A673 (cell line): ENCODE data around the gene FLCN. TPM values are rescaled to one million over a fixed set of nuclear protein-coding genes. Genes with fewer than 3 reads are reported as not detected.
A peak's percentile ranks its signal among the peaks of the same experiment; 100 is the strongest.

Experiments used
- BruUV-seq: library from RNA; stranded (reverse); fragments of 400-500 nt; replicated peaks from 2 replicates; lab custom pipeline; 2021; lab: Mats Ljungman, UMichigan
- CTCF ChIA-PET: fragments of 300-600 bp; sonication (Branson Sonifier 250); formaldehyde crosslinking; loops from one replicate; lab custom pipeline; 2022; ENCODE audit warnings: antibody characterized with exemption; lab: Charles Lee
- POLR2A ChIA-PET: fragments of 300-600 bp; sonication (Branson Sonifier 250); formaldehyde crosslinking; loops from one replicate; lab custom pipeline; 2022; ENCODE audit warnings: antibody characterized with exemption; ENCODE audit not compliant: low non-redundant PET; lab: Charles Lee
- DNase-seq: peaks from one replicate; pipeline ENCODE4 v3.0.0-alpha.2; 2015; ENCODE audit warnings: low spot score
- H3K27ac ChIP-seq: fragments of 200-600 bp; sonication (generic); 2 replicates; pipeline ENCODE4 v1.5.1; 2016; ENCODE audit warnings: mixed run types, low read depth, mild to moderate bottlenecking, mixed read lengths, antibody characterized with exemption, low read length; ENCODE audit not compliant: poor library complexity, severe bottlenecking
- H3K27me3 ChIP-seq: fragments of 200-600 bp; sonication (generic); replicated peaks from 2 replicates; pipeline ENCODE4 v1.6.1; 2017; ENCODE audit warnings: mixed run types, low read depth, mild to moderate bottlenecking, mixed read lengths, antibody characterized with exemption, low read length; ENCODE audit not compliant: insufficient read depth, poor library complexity
- H3K36me3 ChIP-seq: fragments of 200-600 bp; sonication (generic); 2 replicates; pipeline ENCODE4 v1.6.1; 2016; ENCODE audit warnings: mixed run types, mild to moderate bottlenecking, mixed read lengths, antibody characterized with exemption, low read length; ENCODE audit not compliant: insufficient read depth, poor library complexity, severe bottlenecking
- H3K4me1 ChIP-seq: fragments of 200-600 bp; sonication (generic); 2 replicates; pipeline ENCODE4 v1.6.1; 2017; ENCODE audit warnings: mixed run types, mild to moderate bottlenecking, mixed read lengths, antibody characterized with exemption, low read length; ENCODE audit not compliant: insufficient read depth, poor library complexity, severe bottlenecking
- H3K4me3 ChIP-seq: fragments of 200-600 bp; sonication (generic); 2 replicates; pipeline ENCODE4 v1.5.1; 2016; ENCODE audit warnings: low read depth, mixed run types, mild to moderate bottlenecking, mixed read lengths, low read length; ENCODE audit not compliant: poor library complexity, severe bottlenecking
- H3K9me3 ChIP-seq: fragments of 200-600 bp; sonication (generic); 2 replicates; pipeline ENCODE4 v1.6.1; 2016; ENCODE audit warnings: mixed run types, low read depth, mild to moderate bottlenecking, mixed read lengths, antibody characterized with exemption, low read length; ENCODE audit not compliant: poor library complexity, severe bottlenecking
- CTCF ChIP-seq: fragments of 300-800, 200-600 bp; sonication (generic); conservative IDR thresholded peaks from 2 replicates; pipeline ENCODE4 v1.5.1; 2017; ENCODE audit warnings: low read depth, mild to moderate bottlenecking, antibody characterized with exemption, low read length, moderate library complexity, mixed read lengths
- EZH2 ChIP-seq: fragments of 200-600 bp; sonication (generic); IDR thresholded peaks from 2 replicates; pipeline ENCODE4 v1.6.1; 2017; ENCODE audit warnings: borderline replicate concordance, low read depth, mild to moderate bottlenecking, mixed read lengths, antibody characterized with exemption, low read length; ENCODE audit not compliant: poor library complexity, severe bottlenecking
- intact Hi-C: fragments of 100-400 bp; cut with micrococcal nuclease; formaldehyde crosslinking; loops from one replicate; pipeline ENCODE4 v1.10.0; 2022; ENCODE audit not compliant: unreplicated experiment
- total RNA-seq: library from RNA; stranded (reverse); gene quantifications from 2 replicates; pipeline ENCODE4 v1.2.3, GENCODE V29; 2021

FLCN gene
- total RNA-seq, 1 experiment from 2014 or later: 60.2 TPM

GRCh38 chr17:17204635-17205231 is 32.2 kb downstream of the FLCN start:
- Histone ChIP-seq H3K4me1 (peaks cover 18% of the 10 kb centered on the region), H3K36me3 (peaks cover 15% of the 10 kb centered on the region), H3K4me3 (peak overlapping the region; percentile 72), H3K27me3 (no peaks in the 10 kb centered on the region), H3K27ac (no peak overlapping the region), H3K9me3 (no peaks in the 10 kb centered on the region)
- intact Hi-C loops: loop anchor here (5.0 kb wide), 1 partner anchor 202 kb away; no protein-coding TSS in a partner anchor
- TF ChIP-seq CTCF (no peak), EZH2 (no peak)
- ChIA-PET CTCF (no interaction called here), POLR2A (no interaction called here)
- no TSS peak for BruUV-seq
- DNase-seq: no peak

- H3K27me3 ChIP-seq: no peaks in the 10 kb centered on the region
- TF ChIP-seq CTCF (no peak), EZH2 (no peak)
- no peak for DNase-seq
- POLR2A ChIA-PET: no interaction called here
- H3K27ac ChIP-seq: no peak overlapping the region
- peaks cover 15% of the 10 kb centered on the region for H3K36me3 ChIP-seq
- BruUV-seq: no TSS peak
- peak overlapping the region; percentile 72 for H3K4me3 ChIP-seq
- H3K4me1 ChIP-seq: peaks cover 18% of the 10 kb centered on the region
- H3K9me3 ChIP-seq: no peaks in the 10 kb centered on the region
- intact Hi-C loops: no loop called here
- CTCF ChIA-PET: no interaction called here
Measured at GRCh38 chr17:17204041-17204591, 32.9 kb downstream of the FLCN start.

- H3K27ac ChIP-seq: no peak overlapping the region
- TF ChIP-seq EZH2: no peak
- TF ChIP-seq CTCF: no peak
- DNase-seq: no peak
- peaks cover 18% of the 10 kb centered on the region for H3K4me1 ChIP-seq
- no peak overlapping the region for H3K4me3 ChIP-seq
- intact Hi-C loops: no loop called here
- H3K36me3 ChIP-seq: peaks cover 15% of the 10 kb centered on the region
- H3K9me3 ChIP-seq: no peaks in the 10 kb centered on the region
- POLR2A ChIA-PET: no interaction called here
- CTCF ChIA-PET: no interaction called here
- BruUV-seq: no TSS peak
- H3K27me3 ChIP-seq: no peaks in the 10 kb centered on the region
Measured at GRCh38 chr17:17203173-17203730, 33.7 kb downstream of the FLCN start.
